ENCODE results near the gene TIGIT. TPM values are rescaled to one million over a fixed set of nuclear protein-coding genes. Genes with fewer than 3 reads are reported as not detected.

Gene TIGIT
- total RNA-seq, result under 0.01 TPM in 1 of 2 replicates, not detected in the other

GRCh38 chr3:114293838-114294535, at the start of gene TIGIT:
TIGIT (plus strand) TSS chr3:114294028; CDS start chr3:114294062, 34 bp downstream.

Other genes starting within 250 kb of the TIGIT start
- 0.96 and 1.7 TPM in 2 replicates for gene CCDC191, start 237.5 kb upstream of the TIGIT start, total RNA-seq
- 17.3 and 18.1 TPM in 2 replicates for gene QTRT2, start 237.3 kb upstream of the TIGIT start, total RNA-seq
- gene DRD3, start 115.0 kb upstream of the TIGIT start, total RNA-seq, result not detected in 2 replicates
- not detected in 2 replicates for gene ZNF80, start 56.5 kb upstream of the TIGIT start, total RNA-seq